HEK293 (cell line): ENCODE measurements around the gene OBP2A.

Experiments used
- CTCF ChIP-seq: fragments of 450-650 bp; formaldehyde crosslinking; IDR thresholded peaks from 2 replicates; pipeline ENCODE4 v1.5.1; 2016; ENCODE audit warnings: missing biosample characterization, missing genetic modification characterization
- PRDM2 ChIP-seq: fragments of 450-650 bp; formaldehyde crosslinking; IDR thresholded peaks from 2 replicates; pipeline ENCODE4 v1.5.1; 2016; ENCODE audit warnings: missing biosample characterization, missing genetic modification characterization, borderline replicate concordance
- SETDB1 ChIP-seq: IDR thresholded peaks from one replicate; pipeline ENCODE4 v1.6.1; 2017; ENCODE audit warnings: mild to moderate bottlenecking, low read length, moderate library complexity, mixed read lengths; ENCODE audit not compliant: insufficient read length
- ZBTB44 ChIP-seq: fragments of 450-650 bp; IDR thresholded peaks from 2 replicates; pipeline ENCODE4 v1.5.1; 2018; ENCODE audit warnings: missing biosample characterization, mild to moderate bottlenecking, missing genetic modification characterization
- ZBTB6 ChIP-seq: fragments of 450-650 bp; formaldehyde crosslinking; IDR thresholded peaks from 2 replicates; pipeline ENCODE4 v1.5.1; 2017; ENCODE audit warnings: missing biosample characterization, missing genetic modification characterization
- ZNF133 ChIP-seq: fragments of 450-650 bp; formaldehyde crosslinking; IDR thresholded peaks from 2 replicates; pipeline ENCODE4 v1.5.1; 2016; ENCODE audit warnings: missing biosample characterization, missing genetic modification characterization
- ZNF23 ChIP-seq: fragments of 450-650 bp; formaldehyde crosslinking; IDR thresholded peaks from 2 replicates; pipeline ENCODE4 v1.5.1; 2016; ENCODE audit warnings: missing biosample characterization, missing genetic modification characterization, borderline replicate concordance
- ZNF513 ChIP-seq: fragments of 450-650 bp; IDR thresholded peaks from 2 replicates; pipeline ENCODE4 v1.5.1; 2018; ENCODE audit warnings: missing biosample characterization, missing genetic modification characterization
- ZNF558 ChIP-seq: fragments of 450-650 bp; formaldehyde crosslinking; IDR thresholded peaks from 2 replicates; pipeline ENCODE4 v1.5.1; 2016; ENCODE audit warnings: missing biosample characterization, missing genetic modification characterization
- ZNF585B ChIP-seq: fragments of 450-650 bp; formaldehyde crosslinking; IDR thresholded peaks from 2 replicates; pipeline ENCODE4 v1.5.1; 2016; ENCODE audit warnings: missing biosample characterization, missing genetic modification characterization
- ZNF621 ChIP-seq: fragments of 450-650 bp; formaldehyde crosslinking; IDR thresholded peaks from 2 replicates; pipeline ENCODE4 v1.5.1; 2017; ENCODE audit warnings: missing biosample characterization, missing genetic modification characterization
- ZNF658 ChIP-seq: fragments of 450-650 bp; formaldehyde crosslinking; IDR thresholded peaks from 2 replicates; pipeline ENCODE4; 2016; ENCODE audit warnings: missing biosample characterization, missing genetic modification characterization
- ZNF707 ChIP-seq: fragments of 450-650 bp; formaldehyde crosslinking; IDR thresholded peaks from 2 replicates; pipeline ENCODE4 v1.5.1; 2016; ENCODE audit warnings: missing biosample characterization, missing genetic modification characterization

GRCh38 chr9:135524130-135524861, 21.6 kb upstream of the OBP2A start:
- TF ChIP-seq ZNF707 (no peak), SETDB1 (no peak), ZNF133 (no peak), ZNF621 (tag by site-specific recombination) (no peak), CTCF (tag by site-specific recombination) (no peak), ZNF513 (tag by site-specific recombination) (no peak), ZNF585B (tag by site-specific recombination) (no peak), ZNF558 (tag by site-specific recombination) (no peak), PRDM2 (tag by site-specific recombination) (no peak), ZNF23 (no peak), ZBTB6 (tag by site-specific recombination) (no peak), ZNF658 (tag by site-specific recombination) (no peak), ZBTB44 (tag by site-specific recombination) (no peak)
